HepG2 (cell line): ENCODE results near the gene AMD1. TPM values are rescaled to one million over a fixed set of nuclear protein-coding genes. Genes with fewer than 3 reads are reported as not detected.

Source experiments
- GATA4 ChIP-seq: sonication (generic); IDR thresholded peaks from 2 replicates; pipeline ENCODE4 v1.6.1; 2016; ENCODE audit warnings: antibody characterized with exemption, low read depth, borderline replicate concordance
- IRF2 ChIP-seq: IDR thresholded peaks from 2 replicates; pipeline ENCODE4 v1.6.1; 2018; ENCODE audit warnings: missing genetic modification reagents, missing compliant biosample characterization
- KIAA2018 ChIP-seq: sonication (generic); formaldehyde crosslinking; IDR thresholded peaks from 2 replicates; pipeline ENCODE4 v1.5.0; 2020; ENCODE audit warnings: mild to moderate bottlenecking, missing genetic modification reagents, borderline replicate concordance
- MEIS1 ChIP-seq: sonication (generic); formaldehyde crosslinking; IDR thresholded peaks from 2 replicates; pipeline ENCODE4 v1.9.0; 2021; ENCODE audit warnings: mild to moderate bottlenecking, missing genetic modification reagents, moderate library complexity, borderline replicate concordance
- MTA1 ChIP-seq: sonication (generic); formaldehyde crosslinking; IDR thresholded peaks from 2 replicates; pipeline ENCODE4 v1.4.0; 2020; ENCODE audit warnings: missing genetic modification reagents, mild to moderate bottlenecking, borderline replicate concordance
- MXD1 ChIP-seq: sonication (generic); formaldehyde crosslinking; IDR thresholded peaks from 2 replicates; pipeline ENCODE4 v1.4.0; 2020; ENCODE audit warnings: mild to moderate bottlenecking, missing genetic modification reagents
- RFX3 ChIP-seq: IDR thresholded peaks from 2 replicates; pipeline ENCODE4 v1.6.1; 2016; ENCODE audit warnings: missing biosample characterization, missing genetic modification reagents
- RFXAP ChIP-seq: sonication (generic); formaldehyde crosslinking; IDR thresholded peaks from 2 replicates; pipeline ENCODE4 v1.4.0; 2020; ENCODE audit warnings: missing genetic modification reagents, borderline replicate concordance
- SMC3 ChIP-seq: IDR thresholded peaks from 2 replicates; pipeline ENCODE4 v1.6.1; 2011; ENCODE audit warnings: low read length, improper control_type of control experiment
- SNRNP70 ChIP-seq: fragments of 200-400 bp; formaldehyde crosslinking; IDR thresholded peaks from 2 replicates; pipeline ENCODE4 v1.6.1; 2017; ENCODE audit warnings: mild to moderate bottlenecking, low read depth, low read length, moderate library complexity
- ZNF101 ChIP-seq: sonication (generic); formaldehyde crosslinking; IDR thresholded peaks from 2 replicates; pipeline ENCODE4 v1.4.0; 2020; ENCODE audit warnings: mild to moderate bottlenecking, low read depth, missing genetic modification reagents, borderline replicate concordance
- ZNF17 ChIP-seq: sonication (generic); formaldehyde crosslinking; IDR thresholded peaks from 2 replicates; pipeline ENCODE4 v1.5.0; 2020; ENCODE audit warnings: mild to moderate bottlenecking, missing genetic modification reagents
- ZNF280B ChIP-seq: sonication (generic); formaldehyde crosslinking; IDR thresholded peaks from 2 replicates; pipeline ENCODE4 v1.5.0; 2020; ENCODE audit warnings: missing genetic modification reagents, mild to moderate bottlenecking, borderline replicate concordance
- ZNF317 ChIP-seq: sonication (generic); formaldehyde crosslinking; IDR thresholded peaks from 2 replicates; pipeline ENCODE4 v1.5.0; 2020; ENCODE audit warnings: mild to moderate bottlenecking, missing genetic modification reagents
- ZNF614 ChIP-seq: IDR thresholded peaks from 2 replicates; pipeline ENCODE4 v1.6.1; 2018; ENCODE audit warnings: missing biosample characterization, missing genetic modification reagents, inconsistent platforms, borderline replicate concordance
- ZNF644 ChIP-seq: IDR thresholded peaks from 2 replicates; pipeline ENCODE4 v1.6.1; 2016; ENCODE audit warnings: low read depth
- ZNF780A ChIP-seq: sonication (generic); formaldehyde crosslinking; IDR thresholded peaks from 2 replicates; pipeline ENCODE4 v1.8.0; 2022; ENCODE audit warnings: mild to moderate bottlenecking, missing genetic modification reagents, moderate library complexity
- ZNF883 ChIP-seq: sonication (generic); formaldehyde crosslinking; IDR thresholded peaks from 2 replicates; pipeline ENCODE4 v1.5.1; 2020; ENCODE audit warnings: mild to moderate bottlenecking, missing genetic modification reagents; ENCODE audit errors: not compliant biosample characterization
- ZSCAN12 ChIP-seq: sonication (generic); formaldehyde crosslinking; IDR thresholded peaks from 2 replicates; pipeline ENCODE4 v1.9.0; 2021; ENCODE audit warnings: mild to moderate bottlenecking, missing genetic modification reagents
- polyA plus RNA-seq, 8 experiments: library from polyadenylated mRNA; depleted of rRNA in 3 of 8; stranded (reverse) in 7 of 8; unstranded in 1 of 8; fragments of >200 nt; fragmentation: Illumina TruSeq in 4 of 8; extraction: Trizol in 4 of 8; gene quantifications; 2 replicates each; pipeline versions ENCODE4 v1.2.1 to v1.2.3, GENCODE V29; 2011 to 2016; ENCODE audit warnings: low read depth in 4 of 8, missing spikeins in 1 of 8, mixed read lengths in 1 of 8; ENCODE audit not compliant: insufficient read depth in 1 of 8
- total RNA-seq, 5 experiments: library from RNA; depleted of rRNA; stranded (reverse); fragments of >200 nt; fragmentation: Illumina TruSeq; extraction: Trizol; gene quantifications; 2 replicates each; pipeline ENCODE4 v1.2.3, GENCODE V29; 2016; ENCODE audit warnings: low read depth in 1 of 5

AMD1 gene
- total and polyA plus RNA-seq, 2 of the 13 experiments (the other 11 are each of a cell fraction or from before 2014, with no cell fraction given), result 108 to 123 TPM

- no peak for TF ChIP-seq SNRNP70
- TF ChIP-seq SMC3, result peak; percentile 10; the same call in 1 of the 2 replicates
- TF ChIP-seq ZNF780A (CRISPR knock-in tag), result no peak
- TF ChIP-seq MEIS1, result peak; percentile 79
- no peak for TF ChIP-seq MTA1 (CRISPR knock-in tag)
- TF ChIP-seq MXD1 (CRISPR knock-in tag), result no peak; the same call in 1 of the 2 replicates
- no peak for TF ChIP-seq RFX3 (CRISPR knock-in tag)
- TF ChIP-seq RFXAP (CRISPR knock-in tag), result no peak; the same call in 1 of the 2 replicates
- no peak for TF ChIP-seq ZNF317
- no peak for TF ChIP-seq ZNF644 (CRISPR knock-in tag)
- TF ChIP-seq IRF2 (CRISPR knock-in tag), result peak; percentile 56; the same call in 1 of the 2 replicates
- no peak for TF ChIP-seq ZNF280B
- no peak for TF ChIP-seq KIAA2018
- TF ChIP-seq ZNF17, result no peak
- TF ChIP-seq ZNF101 (CRISPR knock-in tag), result no peak; the same call in 1 of the 2 replicates
- TF ChIP-seq ZSCAN12, result peak; percentile 17; the same call in 1 of the 2 replicates
- TF ChIP-seq GATA4, result peak; percentile 89
- peak; percentile 37 for TF ChIP-seq ZNF614 (CRISPR knock-in tag)
- peak; percentile 14 for TF ChIP-seq ZNF883 (CRISPR knock-in tag)
These were observed at the start of gene AMD1 (continued) for GRCh38 chr6:110873981-110874879.
